ENCODE results near the gene RNF115.
"Not testable (repeated sequence)": the region's sequence is repeated elsewhere in the genome, so short reads cannot be mapped to it uniquely, and the experiment has no call there.

Gene RNF115

DNA sequence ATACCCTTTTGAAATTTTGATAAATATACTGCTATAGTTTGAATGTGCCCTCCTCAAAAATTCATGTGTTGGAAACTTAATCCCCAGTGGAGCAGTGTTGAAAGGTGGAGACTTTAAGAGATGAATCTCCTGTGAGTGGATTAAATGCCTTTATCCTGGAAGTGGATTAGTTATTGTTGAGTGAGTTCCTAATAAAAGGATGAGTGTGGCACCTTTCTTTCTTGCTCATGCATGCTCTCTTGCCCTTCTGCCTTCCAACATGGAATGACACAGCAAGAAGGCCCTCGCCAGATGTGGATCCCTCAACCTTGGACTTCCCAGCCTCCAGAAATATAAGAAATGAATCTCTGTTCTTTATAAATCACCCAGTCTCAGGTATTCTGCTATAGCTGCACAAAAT, 52.8 kb downstream of the RNF115 start:
- no peak for DNase-seq

DNA sequence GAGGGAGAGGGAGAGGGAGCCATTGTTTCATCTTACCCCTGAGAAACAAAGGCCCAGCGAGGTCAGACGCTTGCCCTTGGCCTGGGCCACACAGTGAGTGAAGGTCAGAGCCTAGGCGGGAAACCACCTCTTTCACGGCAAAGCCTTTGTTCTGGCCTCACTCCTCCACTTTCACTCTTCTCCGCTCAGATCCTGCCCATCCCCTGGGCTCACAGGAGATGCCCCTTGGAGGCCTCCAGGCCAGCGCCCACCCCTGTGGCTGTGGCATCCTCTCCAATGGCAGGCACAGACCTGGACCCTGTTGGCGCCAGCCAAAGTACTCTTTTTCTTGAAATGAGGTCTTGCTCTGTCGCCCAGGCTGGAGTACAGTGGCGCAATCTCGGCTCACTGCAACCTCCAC, 55.9 kb downstream of the RNF115 start:
- not testable (repeated sequence) for DNase-seq

DNA sequence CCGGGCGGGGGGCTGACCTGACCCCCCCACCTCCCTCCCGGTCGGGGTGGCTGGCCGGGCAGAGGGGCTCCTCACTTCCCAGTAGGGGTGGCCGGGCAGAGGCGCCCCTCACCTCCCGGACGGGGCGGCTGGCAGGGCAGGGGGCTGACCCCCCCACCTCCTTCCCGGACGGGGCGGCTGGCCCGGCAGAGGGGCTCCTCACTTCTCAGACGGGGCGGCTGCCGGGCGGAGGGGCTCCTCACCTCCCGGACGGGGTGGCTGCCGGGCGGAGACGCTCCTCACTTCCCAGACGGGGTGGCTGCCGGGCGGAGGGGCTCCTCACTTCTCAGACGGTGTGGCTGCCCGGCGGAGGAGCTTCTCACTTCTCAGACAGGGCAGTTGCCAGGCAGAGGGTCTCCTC, 57.0 kb downstream of the RNF115 start:
- not testable (repeated sequence) for DNase-seq

DNA sequence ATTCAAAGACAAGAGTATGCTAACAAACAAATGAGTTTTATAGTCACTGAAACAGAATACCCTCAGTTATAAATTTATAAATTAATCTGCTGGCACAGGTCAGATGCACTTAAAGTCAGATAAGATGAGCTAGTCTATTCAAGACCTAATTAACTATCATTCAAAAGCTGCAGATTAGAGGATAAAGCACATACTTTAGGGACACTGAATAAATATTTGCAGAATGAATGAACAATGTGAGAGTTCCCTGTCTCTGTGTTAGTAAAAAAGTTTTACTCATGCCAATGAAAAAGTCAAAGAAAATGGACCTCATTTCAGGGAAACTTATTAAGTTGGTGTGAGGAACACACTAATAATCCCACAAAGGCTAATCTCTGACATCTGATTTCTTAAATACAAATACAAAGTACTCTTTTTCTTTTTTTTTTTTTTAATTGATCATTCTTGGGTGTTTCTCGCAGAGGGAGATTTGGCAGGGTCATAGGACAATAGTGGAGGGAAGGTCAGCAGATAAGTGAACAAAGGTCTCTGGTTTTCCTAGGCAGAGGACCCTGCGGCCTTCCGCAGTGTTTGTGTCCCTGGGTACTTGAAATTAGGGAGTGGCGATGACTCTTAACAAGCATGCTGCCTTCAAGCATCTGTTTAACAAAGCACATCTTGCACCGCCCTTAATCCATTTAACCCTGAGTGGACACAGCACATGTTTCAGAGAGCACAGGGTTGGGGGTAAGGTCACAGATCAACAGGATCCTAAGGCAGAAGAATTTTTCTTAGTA, 58.1 kb downstream of the RNF115 start:
- DNase-seq = not testable (repeated sequence)

DNA sequence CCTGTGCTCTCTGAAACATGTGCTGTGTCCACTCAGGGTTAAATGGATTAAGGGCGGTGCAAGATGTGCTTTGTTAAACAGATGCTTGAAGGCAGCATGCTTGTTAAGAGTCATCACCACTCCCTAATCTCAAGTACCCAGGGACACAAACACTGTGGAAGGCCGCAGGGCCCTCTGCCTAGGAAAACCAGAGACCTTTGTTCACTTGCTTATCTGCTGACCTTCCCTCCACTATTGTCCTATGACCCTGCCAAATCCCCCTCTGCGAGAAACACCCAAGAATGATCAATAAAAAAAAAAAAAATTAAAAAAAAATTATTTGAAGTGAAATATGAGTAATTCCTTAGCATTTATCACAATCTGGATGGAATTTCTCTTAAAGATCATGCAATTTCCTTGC, 58.8 kb downstream of the RNF115 start:
- DNase-seq = not testable (repeated sequence)

DNA sequence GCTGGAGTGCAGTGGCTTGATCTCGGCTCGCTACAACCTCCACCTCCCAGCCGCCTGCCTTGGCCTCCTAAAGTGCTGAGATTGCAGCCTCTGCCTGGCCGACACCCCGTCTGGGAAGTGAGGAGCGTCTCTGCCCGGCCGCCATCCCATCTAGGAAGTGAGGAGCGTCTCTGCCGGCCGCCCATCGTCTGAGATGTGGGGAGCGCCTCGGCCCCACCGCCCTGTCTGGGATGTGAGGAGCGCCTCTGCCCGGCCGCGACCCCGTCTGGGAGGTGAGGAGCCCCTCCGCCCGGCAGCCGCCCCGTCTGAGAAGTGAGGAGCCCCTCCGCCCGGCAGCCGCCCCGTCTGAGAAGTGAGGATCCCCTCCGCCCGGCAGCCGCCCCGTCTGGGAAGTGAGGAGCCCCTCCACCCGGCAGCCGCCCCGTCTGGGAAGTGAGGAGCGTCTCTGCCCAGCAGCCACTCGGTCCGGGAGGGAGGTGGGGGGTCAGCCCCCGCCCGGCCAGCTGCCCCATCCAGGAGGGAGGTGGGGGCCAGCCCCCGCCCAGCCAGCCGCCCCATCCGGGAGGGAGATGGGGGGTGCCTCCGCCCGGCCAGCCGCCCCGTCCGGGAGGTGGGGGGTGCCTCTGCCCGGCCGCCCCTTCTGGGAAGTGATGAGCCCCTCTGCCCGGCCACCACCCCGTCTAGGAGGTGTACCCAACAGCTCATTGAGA, 59.5 kb downstream of the RNF115 start:
- DNase-seq = not testable (repeated sequence)

DNA sequence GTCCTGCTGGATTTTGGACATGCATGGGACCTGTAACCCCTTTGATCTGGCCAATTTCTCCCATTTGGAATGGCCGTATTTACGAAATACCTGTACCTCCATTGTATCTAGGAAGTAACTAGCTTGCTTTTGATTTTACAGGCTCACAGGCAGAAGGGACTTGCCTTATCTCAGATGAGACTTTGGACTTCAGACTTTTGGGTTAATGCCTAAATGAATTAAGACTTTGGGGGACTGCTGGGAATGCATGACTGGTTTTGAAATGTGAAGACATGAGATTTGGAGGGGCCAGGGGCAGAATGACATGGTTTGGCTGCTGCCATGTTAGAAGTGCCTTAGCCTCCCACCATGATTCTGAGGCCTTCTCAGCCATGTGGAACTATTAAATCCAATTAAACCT, 61.9 kb downstream of the RNF115 start:
- DNase-seq = not testable (repeated sequence)

DNA sequence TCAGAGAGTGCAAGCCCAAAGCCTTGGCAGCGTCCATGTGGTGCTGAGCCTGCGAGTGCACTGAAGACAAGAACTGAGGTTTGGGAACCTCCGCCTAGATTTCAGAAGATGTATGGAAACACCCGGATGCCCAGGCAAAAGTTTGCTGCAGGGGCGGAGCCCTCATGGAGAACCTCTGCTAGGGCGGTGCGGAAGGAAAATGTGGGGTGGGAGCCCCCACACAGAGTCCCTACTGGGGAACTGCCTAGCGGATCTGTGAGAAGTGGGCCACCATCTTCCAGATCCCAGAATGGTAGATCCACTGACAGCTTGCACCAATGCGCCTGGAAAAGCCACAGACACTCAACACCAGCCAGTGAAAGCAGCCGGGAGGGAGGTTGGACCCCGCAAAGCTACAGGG, 62.4 kb downstream of the RNF115 start:
- DNase-seq = not testable (repeated sequence)

DNA sequence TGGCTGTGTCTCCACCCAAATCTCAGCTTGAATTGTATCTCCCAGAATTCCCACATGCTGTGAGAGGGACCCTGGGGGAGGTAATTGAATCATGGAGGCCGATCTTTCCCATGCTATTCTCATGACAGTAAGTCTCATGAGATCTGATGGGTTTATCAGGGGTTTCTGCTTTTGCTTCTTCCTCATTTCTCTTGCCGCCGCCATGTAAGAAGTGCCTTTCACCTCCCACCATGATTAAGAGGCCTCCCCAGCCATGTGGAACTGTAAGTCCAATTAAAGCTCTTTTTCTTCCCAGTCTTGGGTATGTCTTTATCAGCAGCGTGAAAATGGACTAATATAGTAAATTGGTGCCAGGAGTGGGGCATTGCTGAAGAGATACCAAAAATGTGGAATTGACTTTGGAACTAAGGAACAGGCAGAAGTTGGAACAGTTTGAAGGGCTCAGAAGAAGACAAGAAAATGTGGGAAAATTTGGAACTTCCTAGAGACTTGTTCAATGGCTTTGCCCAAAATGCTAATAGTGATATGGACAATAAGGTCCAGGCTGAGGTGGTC, 63.4 kb downstream of the RNF115 start:
- not testable (repeated sequence) for DNase-seq

DNA sequence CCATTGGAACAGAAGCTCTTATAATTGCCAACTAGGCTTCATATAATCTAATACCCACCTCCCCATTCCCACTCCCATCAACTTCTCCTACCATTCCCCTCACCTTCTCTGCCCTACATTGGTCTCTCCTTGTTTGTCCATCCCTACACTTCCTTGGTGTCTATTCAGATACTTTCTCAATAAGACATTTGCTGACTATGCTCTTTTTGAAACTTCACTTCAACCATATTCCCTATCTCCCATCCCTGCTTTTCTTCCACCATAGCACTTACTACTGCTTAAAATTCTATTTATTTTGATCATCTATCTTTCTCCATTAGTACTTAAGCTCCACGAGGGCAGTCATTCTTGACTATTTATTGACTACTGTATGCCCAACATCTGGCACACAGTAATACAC, 64.2 kb downstream of the RNF115 start:
- no peak for DNase-seq

DNA sequence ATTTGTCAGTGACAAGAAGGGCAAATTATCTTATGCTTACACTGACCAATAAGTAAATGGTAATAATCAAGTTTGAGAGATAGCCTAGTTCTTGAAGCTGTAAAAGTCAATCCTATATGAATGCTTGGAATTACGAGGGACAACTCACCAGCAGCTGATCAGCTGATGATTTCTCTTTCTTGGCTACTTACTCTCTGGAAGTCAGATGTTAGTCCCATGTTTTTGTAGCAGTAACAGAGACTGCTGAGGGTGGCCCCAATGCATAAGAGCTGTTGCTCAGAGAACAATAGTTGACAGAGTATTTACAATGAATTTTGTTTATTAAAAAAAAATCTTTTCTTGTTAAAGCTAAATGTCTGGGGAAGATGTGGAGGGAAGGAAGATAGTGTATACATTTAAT, 65.3 kb downstream of the RNF115 start:
- no peak for DNase-seq

DNA sequence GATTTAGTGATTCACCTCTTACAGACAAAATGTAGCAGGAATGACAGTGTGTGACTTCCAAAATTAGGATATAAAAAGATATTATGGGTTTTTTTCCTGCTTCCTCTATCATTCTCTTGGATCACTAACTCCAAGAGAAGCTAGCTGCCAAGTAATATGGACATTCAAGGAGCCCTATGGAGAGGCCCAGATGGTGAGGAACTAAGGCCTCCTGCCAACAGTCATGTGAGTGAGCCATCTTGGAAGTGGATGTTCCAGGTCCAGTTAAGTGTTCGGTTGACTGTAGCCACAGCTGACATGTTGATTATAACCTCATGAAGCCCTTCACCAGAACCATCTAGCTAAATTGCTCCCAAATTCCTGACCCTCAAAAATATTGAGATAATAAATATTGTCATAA, 65.8 kb downstream of the RNF115 start:
- DNase-seq = no peak

DNA sequence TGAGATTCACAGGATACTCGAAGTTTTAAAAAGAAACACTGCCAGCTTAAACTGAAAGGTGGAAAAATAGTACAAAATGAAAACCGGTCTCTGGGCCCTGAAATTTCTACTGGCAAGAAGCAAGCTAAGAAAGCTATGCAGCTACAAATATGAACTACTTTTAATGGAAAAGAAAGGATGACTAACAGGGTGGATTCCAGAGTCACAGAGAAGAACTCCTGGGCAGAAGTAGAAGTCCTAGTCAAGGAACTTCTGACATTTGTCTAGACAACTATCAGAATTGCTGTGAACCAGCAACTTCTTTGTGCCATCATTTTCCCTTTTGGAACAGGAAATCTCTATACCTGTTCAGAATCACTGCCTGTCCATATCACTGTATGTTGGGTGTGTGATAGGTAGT, 66.5 kb downstream of the RNF115 start:
- DNase-seq = no peak

DNA sequence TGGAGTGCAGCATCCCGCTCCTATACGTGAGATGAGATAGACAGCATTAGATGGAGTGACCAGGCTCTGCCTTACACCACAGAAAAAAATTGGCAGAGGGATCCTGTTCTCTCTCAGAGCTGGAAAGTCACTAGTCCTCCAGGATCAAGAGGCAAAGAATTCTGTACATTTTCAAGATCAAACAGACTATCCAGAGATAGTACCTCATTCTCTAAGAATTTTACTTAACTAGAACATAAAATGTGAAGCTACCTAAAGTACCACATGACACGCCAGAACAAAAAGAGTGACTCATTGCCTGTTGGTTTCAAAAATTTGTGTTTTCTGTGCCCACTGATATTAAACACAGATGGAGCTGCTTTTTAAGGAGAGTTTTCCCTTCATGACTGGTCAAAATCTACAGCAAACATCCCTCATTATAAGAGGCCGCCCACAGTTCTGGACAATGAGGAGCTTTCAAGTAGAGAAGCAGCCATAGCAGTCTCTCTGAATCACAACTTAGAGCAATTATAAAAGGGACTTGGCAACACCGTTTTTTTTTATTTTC, 72.3 kb downstream of the RNF115 start:
- DNase-seq = no peak

DNA sequence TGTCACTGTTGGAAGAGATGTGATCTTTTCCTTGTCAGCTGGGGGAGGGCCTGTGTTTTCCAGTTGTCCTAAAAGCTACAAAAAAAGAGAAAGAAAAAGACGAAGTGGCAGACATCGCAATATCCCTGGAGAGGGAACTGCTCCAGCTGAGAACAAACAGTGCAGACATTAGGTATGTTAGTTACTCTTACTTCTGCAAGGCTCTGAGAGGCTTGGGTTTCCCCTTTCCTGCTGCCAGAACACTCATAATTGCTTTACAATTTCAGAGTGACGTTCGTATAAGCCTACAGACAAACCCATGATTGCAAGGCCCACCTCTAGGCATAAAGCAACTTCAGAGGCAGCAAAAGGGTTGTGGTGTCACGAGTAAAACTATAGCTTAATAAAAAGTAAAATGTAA, 73.5 kb downstream of the RNF115 start:
- no peak for DNase-seq

DNA sequence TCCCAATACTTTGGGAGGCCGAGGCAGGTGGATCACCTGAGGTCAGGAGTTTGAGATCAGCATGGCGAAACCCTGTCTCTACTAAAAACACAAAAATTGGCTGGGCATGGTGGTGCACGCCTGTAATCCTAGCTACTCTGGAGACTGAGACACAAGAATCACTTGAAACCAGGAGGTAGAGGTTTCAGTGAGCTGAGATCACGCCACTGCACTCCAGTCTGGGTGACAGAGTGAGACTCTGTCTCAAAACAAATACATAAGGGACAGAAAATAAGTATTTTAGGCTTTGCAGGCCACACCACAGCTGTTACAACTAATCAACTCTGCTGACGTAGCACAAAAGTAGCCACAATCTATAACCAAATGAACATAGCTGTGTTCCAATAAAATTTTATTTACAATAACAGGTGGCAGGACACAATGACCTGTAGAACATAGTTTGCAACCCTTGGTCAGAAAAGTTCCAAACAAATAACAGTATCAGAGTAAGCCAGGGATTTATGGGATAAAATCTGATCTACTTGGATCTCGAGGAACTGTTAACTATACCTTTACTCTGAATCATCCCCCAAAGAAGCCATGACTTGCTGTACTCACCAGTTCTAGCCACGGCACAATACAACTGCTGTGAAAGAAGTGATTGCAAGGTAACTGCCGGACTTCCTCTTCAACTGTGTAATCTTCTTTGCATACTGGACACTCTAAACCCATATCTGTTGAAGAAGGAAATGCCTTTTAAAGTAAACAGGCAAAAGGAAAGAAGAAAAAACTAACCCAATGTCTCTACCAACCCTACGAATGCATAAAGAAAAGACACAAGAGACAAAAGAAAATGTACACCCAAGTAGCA, 76.3 kb downstream of the RNF115 start:
- DNase-seq = no peak

DNA sequence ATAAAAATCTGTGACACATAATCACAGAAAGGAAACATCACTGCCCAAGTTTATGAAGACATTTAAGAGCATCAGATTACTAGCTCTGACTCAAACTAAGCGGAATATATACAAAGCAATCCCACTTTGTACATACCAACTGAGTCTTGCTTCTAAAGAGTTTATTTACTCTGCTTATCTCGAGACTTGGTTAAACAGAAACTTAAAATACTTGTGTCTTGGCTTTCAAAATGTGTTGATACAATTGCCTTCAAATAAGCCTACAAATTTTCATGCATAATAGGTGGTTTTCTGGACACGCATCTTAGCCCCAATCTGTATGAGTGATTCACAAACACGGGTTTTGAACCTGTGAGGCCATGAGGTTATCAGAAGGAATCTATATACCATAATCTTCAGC, 83.6 kb downstream of the RNF115 start:
- no peak for DNase-seq

DNA sequence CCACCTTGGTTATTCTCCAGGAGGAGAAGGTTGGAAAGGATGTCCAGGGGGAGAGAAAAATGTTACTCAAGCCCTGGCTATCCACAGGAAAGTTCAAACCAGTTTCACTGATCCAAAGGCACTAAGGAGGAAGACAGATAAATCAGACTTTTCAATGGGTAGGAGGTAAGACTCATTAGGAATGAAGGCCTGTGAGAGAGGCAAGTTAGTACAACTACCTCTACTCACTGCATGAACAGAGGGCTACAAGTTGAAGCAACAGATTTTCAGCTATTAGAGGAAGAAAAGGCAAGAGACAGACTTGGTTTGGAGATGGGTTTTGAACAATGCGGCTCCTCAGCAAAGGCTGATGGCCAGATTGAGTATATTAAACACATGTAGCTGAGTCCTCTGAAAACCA, 87.7 kb downstream of the RNF115 start:
- DNase-seq = no peak

DNA sequence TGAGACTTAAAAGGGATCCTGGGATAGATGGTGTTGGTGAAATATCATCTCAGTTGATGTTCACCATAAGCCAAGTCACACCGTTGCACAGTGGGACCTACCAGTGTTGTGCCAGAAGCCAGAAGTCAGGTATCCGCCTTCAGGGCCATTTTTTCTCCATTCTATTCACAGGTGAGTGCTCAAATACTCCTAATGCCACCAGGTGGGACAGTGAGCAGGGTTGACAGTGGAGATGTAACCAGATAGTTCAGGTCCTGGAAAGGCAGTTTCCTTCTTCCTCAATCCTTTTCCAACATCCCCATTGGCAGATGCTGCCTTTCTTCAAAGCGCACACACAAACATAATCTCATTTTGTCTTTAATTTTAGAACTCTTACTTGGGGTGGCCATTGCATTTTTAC, 93.0 kb downstream of the RNF115 start:
- DNase-seq = no peak

DNA sequence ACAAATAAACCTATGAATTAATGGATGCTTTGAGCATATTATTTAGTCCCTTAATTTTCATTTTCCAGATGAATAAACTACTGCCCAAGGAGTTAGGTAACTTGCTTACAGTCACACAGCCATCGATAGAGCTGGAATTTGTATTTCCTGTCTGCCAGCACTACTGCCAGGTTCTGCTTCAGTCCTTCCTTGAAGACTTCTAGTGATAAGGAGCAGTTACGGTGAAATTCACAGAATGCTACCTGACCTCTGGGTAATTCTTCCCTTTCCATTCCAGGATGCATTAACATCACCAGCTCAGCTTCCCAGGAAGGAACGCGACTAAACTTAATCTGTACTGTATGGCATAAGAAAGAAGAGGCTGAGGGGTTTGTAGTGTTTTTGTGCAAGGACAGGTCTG, 93.4 kb downstream of the RNF115 start:
- DNase-seq = no peak

DNA sequence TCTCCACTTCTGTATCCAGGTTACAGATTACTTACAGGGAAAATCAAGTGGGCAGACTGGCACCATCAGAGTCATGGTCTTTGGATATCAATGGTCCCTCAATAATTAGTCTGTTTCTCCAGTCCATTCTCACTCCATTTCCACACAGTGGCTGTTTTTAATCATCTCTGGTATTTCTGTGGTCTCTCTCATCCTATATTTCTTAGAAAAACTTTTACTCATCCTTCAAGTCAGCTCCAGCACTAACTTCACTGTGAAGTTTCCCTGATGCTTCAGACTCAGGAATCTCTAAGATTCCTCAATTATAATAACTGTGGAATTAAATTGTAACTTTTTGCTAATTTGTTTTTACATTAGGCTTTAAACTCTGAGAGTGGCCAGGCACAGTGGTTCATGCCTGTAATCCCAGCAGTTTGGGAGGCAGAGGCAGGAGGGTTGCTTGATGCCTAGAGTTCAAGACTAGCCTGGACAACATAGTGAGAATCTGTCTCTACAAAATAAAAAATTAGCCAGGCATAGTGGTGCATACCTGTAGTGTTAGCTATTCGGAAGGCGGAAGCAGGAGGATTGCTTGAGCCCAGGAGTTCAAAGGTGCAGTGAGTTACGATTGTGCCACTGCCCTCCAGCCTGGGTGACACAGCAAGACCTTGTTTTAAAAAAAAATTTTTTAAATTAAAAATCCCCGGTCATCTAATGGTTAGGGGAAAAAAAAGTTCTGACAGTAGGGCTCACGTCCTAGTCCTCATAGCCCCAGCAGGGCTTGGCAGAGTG, 94.0 kb downstream of the RNF115 start:
- DNase-seq = no peak

DNA sequence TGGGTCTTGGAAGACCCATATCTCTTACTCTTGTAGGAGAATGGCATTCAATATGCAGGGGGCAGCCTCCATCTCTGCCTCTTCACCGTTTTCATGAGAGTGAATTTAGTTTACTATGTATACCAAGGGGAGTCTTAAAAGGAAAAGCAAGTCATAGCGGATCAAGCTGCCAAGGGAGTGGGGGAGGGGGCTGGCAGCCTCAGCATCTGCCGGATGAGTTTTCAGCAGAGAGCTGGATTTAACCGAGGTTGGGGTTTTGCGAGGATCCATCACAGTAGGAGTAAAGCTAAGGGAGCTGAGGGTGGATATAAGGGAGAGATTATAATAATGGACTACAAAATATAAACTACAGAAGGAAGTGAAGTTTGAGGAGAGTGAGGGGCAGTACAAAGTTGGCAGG, 94.7 kb downstream of the RNF115 start:
- DNase-seq = no peak
